NK-92 (cell line): ENCODE measurements around the gene BTC.
"Not testable (repeated sequence)": the region's sequence is repeated elsewhere in the genome, so short reads cannot be mapped to it uniquely, and the experiment has no call there.

Experiments used
- DNase-seq: peaks from one replicate; lab custom pipeline; 2025; ENCODE audit not compliant: unreplicated experiment; lab: John Stamatoyannopoulos, UW

BTC gene, protein sequence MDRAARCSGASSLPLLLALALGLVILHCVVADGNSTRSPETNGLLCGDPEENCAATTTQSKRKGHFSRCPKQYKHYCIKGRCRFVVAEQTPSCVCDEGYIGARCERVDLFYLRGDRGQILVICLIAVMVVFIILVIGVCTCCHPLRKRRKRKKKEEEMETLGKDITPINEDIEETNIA

DNA sequence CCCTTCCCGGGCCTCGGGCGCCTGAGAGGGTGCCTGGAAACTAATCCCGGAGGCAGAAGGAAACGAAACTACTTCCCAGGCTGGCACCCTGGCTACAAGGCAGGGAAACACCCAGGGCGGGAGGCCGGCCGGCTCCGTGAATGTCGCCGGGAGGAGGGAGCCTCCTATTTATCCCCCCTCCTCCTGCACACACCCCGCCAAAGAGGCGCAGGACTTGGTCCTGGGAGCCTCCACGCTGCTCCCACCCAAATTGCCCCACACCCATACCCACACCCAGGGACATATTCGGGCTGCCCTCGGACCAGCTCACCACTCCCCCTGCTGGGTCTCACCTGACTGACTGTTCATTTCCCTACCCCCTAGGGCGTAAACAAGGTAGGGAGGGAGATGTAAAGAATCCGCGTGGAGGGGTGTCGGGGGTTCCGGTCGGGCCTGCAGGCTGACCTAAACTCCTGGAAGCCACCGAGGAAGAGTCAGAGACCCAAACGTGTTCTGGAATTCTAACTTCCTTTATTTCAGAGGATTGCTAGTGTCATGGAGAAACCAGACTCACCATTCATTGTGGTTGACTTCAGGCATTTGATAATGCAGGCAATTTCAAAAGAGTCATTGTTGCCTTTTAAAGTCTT is at the start of gene BTC:
Gene BTC (minus strand): TSS at position 142 of the 629 bp plus-strand sequence. CDS start 198 bp downstream, outside the sequence.
- DNase-seq = no peak

DNA sequence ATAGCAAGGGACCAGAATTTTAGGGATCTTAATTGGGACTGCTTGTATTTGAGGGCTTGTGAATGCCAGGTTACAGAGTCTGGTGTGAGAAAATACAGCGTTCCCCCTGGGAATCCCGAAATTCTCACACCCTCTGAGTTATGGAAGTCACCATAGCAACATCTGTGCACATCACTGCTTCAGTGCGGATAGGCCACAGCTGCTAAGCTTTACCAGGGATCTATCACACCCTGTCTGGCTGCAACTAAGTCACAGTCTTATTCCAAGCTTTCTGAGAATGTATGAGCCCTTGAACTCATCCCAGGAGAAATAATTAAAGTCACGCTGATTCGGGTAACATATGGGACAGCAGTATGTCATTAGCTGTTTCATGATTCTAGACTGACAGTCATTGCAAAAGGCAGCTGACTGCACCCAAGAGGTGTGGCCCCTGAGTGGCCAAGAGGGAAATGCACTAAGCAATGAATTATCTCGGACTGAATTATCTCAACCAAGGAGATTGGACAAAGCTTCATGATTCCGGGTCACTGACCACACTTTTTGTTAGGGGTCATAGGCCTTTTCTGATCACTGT is 46.7 kb upstream of the BTC start:
- DNase-seq = no peak

DNA sequence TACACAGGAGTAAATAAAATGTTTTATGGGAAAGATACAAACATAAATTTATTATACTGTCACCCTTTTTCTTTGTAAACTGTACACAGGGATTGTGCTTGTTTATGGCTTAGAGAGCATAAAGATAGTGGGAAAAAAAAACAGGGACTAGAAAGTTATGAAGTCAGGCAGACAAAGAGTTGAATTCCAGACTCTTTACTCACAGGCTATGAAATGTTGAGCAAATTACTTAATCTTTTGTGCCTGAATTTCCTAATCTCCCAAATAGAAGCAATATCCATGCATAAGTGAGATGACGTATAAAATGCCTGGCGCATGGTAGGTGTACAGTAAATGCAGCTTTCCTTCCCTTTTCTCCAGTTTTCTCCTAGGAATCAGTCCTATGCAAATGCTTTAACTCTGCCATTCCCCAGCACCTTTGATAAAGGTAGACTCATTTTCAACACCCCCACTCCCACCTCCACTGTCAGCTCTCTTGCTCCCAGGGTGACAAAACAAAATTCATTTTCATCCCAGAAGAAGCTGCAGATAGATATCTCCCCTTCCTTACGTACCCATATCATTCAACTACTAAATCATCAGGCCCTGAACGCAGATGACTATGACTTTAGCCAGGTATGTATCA is 44.5 kb upstream of the BTC start:
- no peak for DNase-seq

DNA sequence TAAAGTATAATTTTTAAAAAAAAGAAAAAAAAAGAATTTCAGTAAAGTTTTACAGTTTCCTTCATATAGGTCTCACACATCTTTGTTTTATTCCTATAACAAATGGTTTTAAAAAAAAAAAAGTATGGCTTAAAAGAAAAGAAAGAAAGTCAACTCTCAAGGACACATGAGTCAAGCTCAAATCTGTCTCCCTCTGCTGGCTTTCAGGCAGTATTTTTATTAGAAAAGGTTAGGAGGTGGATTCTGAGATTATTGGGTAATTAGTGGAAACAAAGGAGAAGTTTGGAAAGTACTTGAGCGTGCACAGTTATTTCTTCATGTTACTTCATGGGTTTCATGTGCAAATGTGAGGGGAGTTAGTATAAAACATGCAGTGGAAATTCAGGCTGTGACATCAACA is 36.6 kb upstream of the BTC start:
- no peak for DNase-seq

DNA sequence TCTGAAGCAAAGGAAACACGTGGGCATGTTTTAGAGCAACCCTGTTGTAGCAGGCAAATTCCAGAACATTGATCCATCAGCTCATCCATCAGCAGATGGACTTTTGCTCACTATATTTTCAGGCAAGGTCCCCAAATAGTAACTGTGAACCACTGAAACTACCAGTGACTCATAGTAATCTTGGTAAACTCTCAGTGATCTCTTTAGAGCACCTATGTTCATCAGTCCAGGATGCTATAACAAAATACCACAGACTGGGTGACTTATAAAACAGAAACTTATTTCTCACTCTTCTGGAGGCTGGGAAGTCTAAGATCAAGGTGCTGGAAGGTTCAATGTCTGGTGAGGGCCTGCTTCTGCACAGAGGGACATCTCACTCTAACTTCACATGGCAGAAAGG is 28.9 kb upstream of the BTC start:
- DNase-seq = no peak

DNA sequence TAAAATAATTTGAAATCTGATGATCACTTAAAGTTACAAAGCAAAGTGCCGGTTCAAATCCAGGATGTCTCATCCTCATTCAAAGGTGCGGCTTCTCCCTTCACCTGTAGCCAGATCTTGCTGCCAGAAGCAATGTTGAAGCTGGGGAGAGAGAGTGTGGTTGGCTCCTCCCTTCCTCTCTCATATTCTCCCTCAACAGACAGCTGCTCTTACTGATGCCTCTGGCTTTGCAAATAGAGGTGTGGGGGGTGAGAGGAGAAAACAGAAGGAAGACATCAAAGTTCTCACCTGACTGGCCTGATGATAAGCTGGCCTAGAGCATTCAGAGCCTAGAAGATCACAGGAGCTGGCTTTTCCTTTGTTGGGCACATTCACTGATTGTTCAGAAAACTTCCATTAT is 28.3 kb upstream of the BTC start:
- no peak for DNase-seq

DNA sequence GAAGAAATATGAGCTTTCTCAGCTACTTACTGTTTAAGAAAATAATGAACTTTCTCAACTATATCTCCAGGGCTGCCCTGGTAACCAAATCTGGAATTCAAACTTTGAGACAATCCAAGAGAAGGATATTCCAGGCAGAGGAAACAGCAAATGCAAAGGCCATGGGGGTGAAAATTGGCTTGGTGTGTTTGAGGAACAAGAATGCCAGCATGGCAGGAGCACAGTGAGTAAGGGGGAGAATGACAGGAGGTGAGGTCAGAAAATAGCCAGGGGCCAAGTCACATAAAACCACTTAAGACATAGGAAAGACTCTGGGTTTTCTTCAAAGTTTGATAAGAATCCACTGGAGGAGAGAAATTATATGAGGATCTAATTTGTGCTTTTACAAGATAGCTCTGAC is 27.2 kb upstream of the BTC start:
- no peak for DNase-seq

DNA sequence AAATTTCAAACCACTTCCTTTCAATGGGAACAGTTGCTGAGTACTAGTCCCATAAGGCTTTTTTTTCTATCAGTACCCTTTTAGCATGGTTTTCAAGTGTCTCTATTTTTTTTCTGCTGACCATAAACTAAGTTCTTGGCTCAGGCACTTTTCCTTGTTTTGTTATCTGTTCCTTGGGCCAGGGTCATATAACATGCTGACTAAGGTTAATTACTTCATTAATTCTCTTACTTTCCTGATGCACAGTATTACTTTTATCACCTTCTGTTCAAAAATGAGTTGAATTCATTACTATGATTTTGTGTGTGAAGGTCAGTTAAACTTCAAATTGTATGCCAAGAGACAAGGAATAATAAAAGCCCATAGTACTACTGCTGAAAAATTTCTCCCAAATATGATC is 19.7 kb upstream of the BTC start:
- no peak for DNase-seq

DNA sequence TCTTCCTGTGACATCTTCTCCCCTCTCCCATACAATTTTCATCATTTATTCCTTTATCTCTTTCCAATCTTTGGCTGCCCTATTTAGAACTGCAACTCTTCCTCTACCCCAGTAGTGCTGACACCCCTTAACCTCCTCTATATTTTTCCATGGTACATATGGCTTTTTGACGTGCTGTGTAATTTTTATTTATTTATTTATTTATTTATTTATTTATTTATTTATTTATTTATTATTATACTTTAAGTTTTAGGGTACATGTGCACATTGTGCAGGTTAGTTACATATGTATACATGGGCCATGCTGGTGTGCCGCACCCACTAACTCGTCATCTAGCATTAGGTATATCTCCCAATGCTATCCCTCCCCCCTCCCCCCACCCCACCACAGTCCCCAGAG is 17.7 kb upstream of the BTC start:
- not testable (repeated sequence) for DNase-seq

DNA sequence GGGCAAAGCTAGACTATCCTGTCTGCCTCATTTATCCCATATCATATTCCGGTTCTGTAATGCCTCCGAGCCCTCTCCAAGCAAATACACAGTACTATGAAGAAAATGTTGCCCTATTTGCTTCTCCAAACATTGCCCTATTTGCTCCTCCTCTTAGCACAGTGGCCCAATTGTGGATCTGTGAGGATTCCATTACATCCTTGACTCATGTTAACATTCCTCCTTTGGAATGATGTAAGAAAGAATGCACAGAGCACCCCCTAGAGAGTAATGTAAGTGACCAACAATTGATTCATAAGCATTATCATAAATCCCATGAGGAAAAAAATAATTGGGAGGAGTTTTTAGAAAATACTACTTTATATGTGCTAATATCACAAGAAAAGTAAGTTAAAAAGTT is 11.3 kb upstream of the BTC start:
- no peak for DNase-seq

DNA sequence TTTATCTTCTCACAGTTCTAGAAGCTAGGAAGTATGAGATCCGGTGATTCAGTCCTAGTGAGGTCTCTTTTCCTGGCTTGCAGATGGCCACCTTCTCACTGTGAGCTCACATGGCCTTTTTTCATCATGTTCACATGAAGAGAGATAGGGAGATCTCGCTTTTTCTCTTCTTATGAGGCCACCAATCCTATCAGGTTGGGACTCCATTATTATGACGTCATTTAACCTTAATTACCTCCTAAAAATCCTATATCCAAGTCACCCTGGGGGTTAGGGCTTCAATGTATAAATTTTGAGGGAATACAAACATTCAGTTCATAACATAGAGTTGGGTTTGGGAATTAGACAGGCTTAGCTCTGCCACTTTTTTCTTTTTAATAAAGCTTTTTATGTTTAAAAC is 6.0 kb upstream of the BTC start:
- no peak for DNase-seq

DNA sequence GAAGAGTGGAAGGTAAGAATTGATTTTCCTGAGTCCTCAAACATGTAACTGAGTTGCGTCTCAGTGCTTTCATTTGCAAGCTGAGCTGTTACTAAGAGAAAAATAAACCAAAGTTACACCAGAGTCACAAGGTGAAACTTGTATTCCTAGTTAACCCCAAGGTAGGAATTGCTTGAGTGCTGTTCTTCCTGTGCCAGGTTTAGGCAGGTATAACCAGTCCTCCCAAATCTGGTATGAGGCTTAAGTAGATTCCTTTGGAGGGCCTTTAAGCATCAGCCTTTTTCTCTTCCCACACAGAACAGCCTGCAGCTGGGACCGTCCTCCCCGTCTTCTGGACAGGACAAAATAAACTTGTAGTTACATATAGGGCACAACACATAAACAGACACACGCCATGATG is 2.3 kb upstream of the BTC start:
- DNase-seq = no peak

DNA sequence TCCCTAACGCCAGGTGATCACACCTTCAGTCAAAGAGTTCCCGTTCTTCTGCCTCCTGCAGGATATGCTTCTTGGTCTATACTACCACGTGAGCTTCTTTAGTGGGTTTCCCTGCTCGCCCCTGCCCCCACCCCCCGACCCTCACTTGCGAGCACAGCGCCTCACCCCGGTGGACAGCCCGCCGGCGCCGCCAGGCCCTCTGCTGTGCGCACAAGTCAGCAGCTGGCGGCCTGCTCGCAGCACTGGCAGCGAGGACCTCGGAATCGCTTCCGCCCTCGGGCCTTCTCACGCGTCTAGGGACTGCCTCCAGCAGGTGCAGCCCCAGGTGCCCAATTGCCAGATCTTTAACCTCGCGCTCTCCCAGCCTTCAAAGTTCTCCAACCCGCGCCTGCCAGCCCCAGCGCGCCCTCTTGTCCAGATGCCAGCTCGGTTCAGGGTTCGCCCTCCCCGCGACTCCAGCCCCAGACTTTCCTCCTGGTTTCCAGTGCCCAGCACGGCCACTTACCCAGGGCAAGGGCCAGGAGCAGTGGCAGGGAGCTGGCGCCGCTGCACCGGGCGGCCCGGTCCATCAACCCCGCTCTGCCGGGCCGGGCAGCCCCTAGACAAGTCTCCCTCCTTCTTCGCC is 454 bp downstream of the BTC start:
- no peak for DNase-seq

DNA sequence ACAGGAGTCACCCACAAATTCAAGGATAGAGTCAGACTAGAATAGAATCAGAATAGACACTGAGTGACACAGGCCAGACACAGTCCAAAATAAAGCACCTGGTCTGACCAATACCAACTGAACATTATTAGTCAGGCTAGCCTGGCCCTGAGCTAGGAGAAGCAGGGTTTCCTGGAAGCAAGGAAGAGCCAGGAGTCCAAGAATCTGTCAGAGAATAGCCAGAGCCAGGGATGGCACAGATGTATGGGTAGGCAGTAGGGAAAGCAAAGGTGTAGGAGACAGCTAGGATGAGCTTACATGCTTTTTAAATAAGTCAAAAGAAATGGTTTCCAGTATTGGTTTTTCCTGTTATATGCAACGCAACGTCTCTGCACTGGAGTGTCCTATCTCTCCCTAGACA is 3.7 kb downstream of the BTC start:
- no peak for DNase-seq

DNA sequence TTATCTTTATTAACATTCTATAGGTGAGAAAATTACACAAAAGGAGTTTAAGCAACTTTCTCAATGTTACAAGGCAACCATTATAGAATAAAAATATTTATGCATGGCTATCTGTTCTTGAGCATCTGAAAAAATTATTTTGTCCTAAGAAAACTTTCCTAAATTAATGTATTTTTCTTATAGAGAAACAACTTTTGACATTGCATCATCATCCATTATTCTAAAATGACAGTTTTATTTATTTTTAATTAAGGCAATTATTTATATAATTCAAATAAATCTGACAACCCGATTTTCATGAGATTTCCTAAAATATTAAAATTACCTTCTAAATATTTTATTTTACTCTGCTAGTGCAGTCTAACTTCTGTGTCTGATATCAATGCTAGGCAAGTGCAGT is 4.8 kb downstream of the BTC start:
- DNase-seq = no peak

DNA sequence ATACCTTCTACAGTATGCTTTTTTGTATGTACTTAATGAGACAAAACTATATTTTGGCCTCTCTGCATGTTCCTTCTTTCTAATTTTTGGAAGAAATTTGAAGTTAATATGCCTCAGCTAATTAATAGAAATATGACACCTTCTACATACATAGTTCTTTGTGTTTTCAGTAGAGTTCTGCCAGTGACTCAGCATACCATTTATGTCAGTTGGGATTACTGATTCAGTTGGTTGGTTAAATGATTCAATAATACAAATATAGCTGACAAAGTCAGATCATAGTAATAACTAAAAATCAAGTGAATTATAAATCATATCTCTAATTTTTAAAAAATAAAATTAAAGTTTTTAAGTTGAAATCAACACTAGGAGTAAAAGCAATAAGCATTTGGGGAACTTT is 16.8 kb downstream of the BTC start:
- no peak for DNase-seq

DNA sequence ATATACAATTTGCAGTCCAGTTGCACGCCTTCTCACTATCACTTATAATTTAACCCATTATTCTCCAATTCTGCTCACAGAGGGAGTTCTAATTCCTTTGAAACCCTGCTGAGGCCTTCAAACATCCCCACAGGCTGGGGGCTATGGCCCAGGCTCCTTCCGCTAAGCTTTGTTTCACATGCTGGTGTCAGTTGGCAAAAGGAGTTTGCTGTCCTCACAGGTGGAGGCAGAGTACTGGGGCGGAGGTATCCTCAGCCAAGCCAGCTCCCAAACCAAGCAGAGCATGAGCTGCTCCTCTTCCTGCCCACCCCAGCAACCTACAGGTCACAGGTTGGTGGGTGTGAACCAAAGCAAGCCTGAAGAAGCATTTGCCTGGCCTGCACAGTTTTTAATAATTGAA is 21.5 kb downstream of the BTC start:
- DNase-seq = no peak

DNA sequence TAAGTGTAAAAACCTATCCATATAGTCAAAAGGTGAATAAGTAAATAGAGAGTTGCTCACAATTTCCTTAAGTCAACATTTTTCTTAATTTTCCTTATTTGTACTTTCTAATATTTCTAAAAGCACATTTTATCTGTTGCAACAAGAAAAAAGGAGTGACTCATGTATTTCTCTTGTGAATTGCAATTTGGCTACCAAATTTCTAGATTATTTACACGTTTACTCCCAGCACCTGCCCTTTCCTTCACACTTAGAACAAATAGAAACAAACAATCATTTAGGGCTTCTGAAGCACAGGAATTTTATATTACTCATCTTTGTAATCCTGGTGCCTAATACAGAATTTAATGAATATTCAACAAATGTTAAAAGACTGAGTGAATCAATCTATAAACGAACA is 22.2 kb downstream of the BTC start:
- no peak for DNase-seq

DNA sequence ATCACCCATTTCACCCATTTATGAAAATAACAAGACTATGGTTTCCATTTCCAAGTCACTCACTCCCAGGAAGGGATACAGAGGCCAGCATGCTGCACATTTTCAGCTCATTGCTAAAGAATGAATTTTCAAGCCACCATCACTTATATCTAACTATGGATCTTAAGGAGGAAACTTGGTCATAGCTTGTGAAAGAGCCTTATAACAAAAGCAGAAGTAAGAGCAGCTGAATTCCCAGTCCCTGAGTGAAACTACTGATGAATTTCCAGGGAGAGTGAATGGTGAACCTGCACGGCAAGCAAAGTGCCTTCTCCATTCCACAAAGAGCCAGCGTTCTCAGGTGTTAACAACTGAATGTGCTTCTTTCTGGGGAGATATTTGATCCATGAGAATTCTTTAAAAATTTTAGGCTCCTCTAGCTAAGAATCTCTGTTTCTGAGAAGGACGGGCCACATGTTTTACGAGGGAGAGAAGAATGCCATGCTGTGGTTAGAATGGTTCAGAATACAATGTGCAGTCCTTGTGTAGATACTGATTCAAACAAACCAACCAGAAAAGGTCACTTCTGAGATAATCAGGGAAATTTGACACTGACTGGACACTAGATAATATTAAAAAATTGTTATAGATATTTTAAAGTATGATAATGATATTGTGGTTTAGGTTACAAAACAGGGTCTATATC is 24.0 kb downstream of the BTC start:
- DNase-seq = no peak

DNA sequence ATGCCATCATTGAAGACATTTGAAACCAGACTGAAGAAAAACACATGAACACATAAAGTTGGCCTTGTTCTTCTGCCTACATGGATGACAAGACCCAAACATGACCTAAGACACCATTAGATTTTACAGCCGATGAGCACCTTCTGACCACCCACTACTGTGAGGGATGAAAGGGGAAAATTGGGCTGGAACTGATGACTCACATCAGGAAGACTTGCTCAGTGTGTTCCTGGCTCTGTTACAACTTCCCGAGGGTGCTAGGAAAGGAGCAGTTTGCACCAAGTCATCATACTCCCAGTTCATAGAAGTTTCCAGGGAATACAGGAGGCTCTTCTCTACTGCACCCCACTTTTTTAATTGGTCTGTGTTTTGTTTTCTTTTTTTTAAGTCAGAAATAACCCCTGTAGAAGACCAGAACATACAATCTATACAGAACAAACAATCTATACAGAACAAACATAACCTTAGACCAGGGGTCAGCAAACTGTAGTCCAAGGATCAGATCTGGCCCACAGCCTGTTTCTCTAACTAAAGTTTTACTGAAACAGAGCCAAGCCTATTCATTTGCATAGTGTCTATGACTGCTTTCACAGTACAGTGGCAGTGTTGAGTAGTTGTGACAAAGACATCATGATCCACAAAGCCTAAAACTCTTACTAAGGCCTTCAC is 25.3 kb downstream of the BTC start:
- DNase-seq = no peak

DNA sequence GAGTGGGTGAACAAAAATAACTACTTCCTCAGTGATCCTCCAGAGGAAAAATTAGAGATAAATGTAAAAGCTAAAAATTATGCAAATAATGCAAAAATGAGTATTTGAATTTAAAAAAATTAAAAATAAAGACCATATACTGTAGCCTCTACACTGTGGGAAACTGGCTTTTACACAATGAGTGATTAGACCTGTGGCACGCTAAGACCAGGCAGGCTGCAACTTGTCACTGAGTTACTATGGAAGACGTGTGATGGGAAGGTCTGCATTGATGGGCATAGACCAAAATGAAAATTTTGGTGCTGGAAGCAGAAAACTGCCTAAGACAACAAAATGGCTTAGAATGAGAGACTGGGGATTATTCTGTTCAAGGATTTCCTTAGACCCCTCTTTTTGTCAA is 30.2 kb downstream of the BTC start:
- DNase-seq = no peak
